Measurements from ENCODE around the gene SMARCA1. TPM values are rescaled to one million over a fixed set of nuclear protein-coding genes. Genes with fewer than 3 reads are reported as not detected.

The SMARCA1 gene
- total and polyA plus RNA-seq, 2 donors from 2014 or later: 20.0 to 34.7 TPM

- H3K36me3 ChIP-seq (ENCODE audit: control insufficient read depth in 2 of 3, insufficient read depth in 3 of 3, low read length in 3 of 3): peaks cover 0 to 9% (median 7%) of the 10 kb centered on the region in 3 donors
- H3K4me1 ChIP-seq (ENCODE audit: control insufficient read depth in 2 of 3, insufficient read depth in 2 of 3, low read depth in 1 of 3, low read length in 3 of 3): no peaks in the 10 kb centered on the region
- no peak overlapping the region for H3K9ac ChIP-seq (ENCODE audit: low read length in 3 of 3)
- H3K9me3 ChIP-seq (ENCODE audit: control insufficient read depth in 2 of 3, insufficient read depth in 1 of 3, low read length in 3 of 3): no peaks in the 10 kb centered on the region
- TF ChIP-seq CTCF (IDR thresholded peaks at IDR 0.05; ENCODE audit: borderline replicate concordance, extremely low read depth, insufficient read depth): no peak
- intact Hi-C loops (cut with DNase I): no loop called here
- no peak overlapping the region for H3K4me3 ChIP-seq (ENCODE audit: low read length in 3 of 3)
- DNase-seq: no peak
- no peaks in the 10 kb centered on the region for H3K27me3 ChIP-seq (ENCODE audit: control insufficient read depth, insufficient read depth, low read length)
- FAIRE-seq: no peak
- no peak overlapping the region for H3K27ac ChIP-seq (ENCODE audit: low read depth in 2 of 2, low read length in 2 of 2)
Observed at GRCh38 chrX:129561453-129561852, 38.2 kb upstream of the SMARCA1 start.

- FAIRE-seq: no peak
- Histone ChIP-seq H3K4me1 (ENCODE audit: control insufficient read depth in 2 of 3, insufficient read depth in 2 of 3, low read depth in 1 of 3, low read length in 3 of 3) (no peaks in the 10 kb centered on the region), H3K9ac (ENCODE audit: low read length in 3 of 3) (no peak overlapping the region), H3K4me3 (ENCODE audit: low read length in 3 of 3) (no peak overlapping the region), H3K9me3 (ENCODE audit: control insufficient read depth in 2 of 3, insufficient read depth in 1 of 3, low read length in 3 of 3) (no peaks in the 10 kb centered on the region), H3K27me3 (ENCODE audit: control insufficient read depth, insufficient read depth, low read length) (no peaks in the 10 kb centered on the region), H3K36me3 (ENCODE audit: control insufficient read depth in 2 of 3, insufficient read depth in 3 of 3, low read length in 3 of 3) (peaks cover 0 to 9% (median 7%) of the 10 kb centered on the region in 3 donors), H3K27ac (ENCODE audit: low read depth in 2 of 2, low read length in 2 of 2) (no peak overlapping the region)
- no peak for TF ChIP-seq CTCF (IDR thresholded peaks at IDR 0.05; ENCODE audit: borderline replicate concordance, extremely low read depth, insufficient read depth)
- intact Hi-C loops (cut with DNase I): no loop called here
- DNase-seq: no peak
Observed at GRCh38 chrX:129559783-129560182, 36.5 kb upstream of the SMARCA1 start.

- no peaks in the 10 kb centered on the region for H3K27me3 ChIP-seq (ENCODE audit: control insufficient read depth, insufficient read depth, low read length)
- H3K4me3 ChIP-seq (ENCODE audit: low read length in 3 of 3): no peak overlapping the region
- H3K9ac ChIP-seq (ENCODE audit: low read length in 3 of 3): no peak overlapping the region
- no peaks in the 10 kb centered on the region for H3K4me1 ChIP-seq (ENCODE audit: control insufficient read depth in 2 of 3, insufficient read depth in 2 of 3, low read depth in 1 of 3, low read length in 3 of 3)
- intact Hi-C loops (cut with DNase I): no loop called here
- no peak for FAIRE-seq
- H3K9me3 ChIP-seq (ENCODE audit: control insufficient read depth in 2 of 3, insufficient read depth in 1 of 3, low read length in 3 of 3): no peaks in the 10 kb centered on the region
- TF ChIP-seq CTCF (IDR thresholded peaks at IDR 0.05; ENCODE audit: borderline replicate concordance, extremely low read depth, insufficient read depth): no peak
- H3K36me3 ChIP-seq (ENCODE audit: control insufficient read depth in 2 of 3, insufficient read depth in 3 of 3, low read length in 3 of 3): peaks cover 0 to 9% (median 7%) of the 10 kb centered on the region in 3 donors
- no peak for DNase-seq
- no peak overlapping the region for H3K27ac ChIP-seq (ENCODE audit: low read depth in 2 of 2, low read length in 2 of 2)
Observed at GRCh38 chrX:129557844-129558480, 34.7 kb upstream of the SMARCA1 start.
